AG10803 (cell line): ENCODE data around the gene GPC5.
A peak's percentile ranks its signal among the peaks of the same experiment; 100 is the strongest.
"Not testable (repeated sequence)": the region's sequence is repeated elsewhere in the genome, so short reads cannot be mapped to it uniquely, and the experiment has no call there.

Experiments used
- DNase-seq: peaks from one replicate; pipeline ENCODE4 v3.0.0; 2010; ENCODE audit warnings: low read depth
- H3K4me3 ChIP-seq: 2 replicates; pipeline ENCODE4 v1.5.1; 2011; ENCODE audit warnings: mild to moderate bottlenecking, low read length, control low read depth
- CTCF ChIP-seq: conservative IDR thresholded peaks from 2 replicates; pipeline ENCODE4 v1.5.1; 2011; ENCODE audit warnings: mild to moderate bottlenecking, low read length, control low read depth, inconsistent platforms

GPC5 gene

GRCh38 chr13:92272177-92272576 lies 873.8 kb downstream of the GPC5 start:
- no peak for TF ChIP-seq CTCF
- no peak for DNase-seq
- H3K4me3 ChIP-seq, result no peak overlapping the region

- DNase-seq, H3K4me3 ChIP-seq: not testable (repeated sequence)
Observed at GRCh38 chr13:92280986-92281385, 882.6 kb downstream of the GPC5 start.

- H3K4me3 ChIP-seq, DNase-seq: not testable (repeated sequence)
Observed at GRCh38 chr13:92290718-92291307, 892.4 kb downstream of the GPC5 start.

- H3K4me3 ChIP-seq, result not testable (repeated sequence)
Observed at GRCh38 chr13:92294533-92294932, 896.1 kb downstream of the GPC5 start.

GRCh38 chr13:92296154-92296671 lies 897.8 kb downstream of the GPC5 start:
- not testable (repeated sequence) for H3K4me3 ChIP-seq, DNase-seq

More at GRCh38 chr13:92294533-92294932, 896.1 kb downstream of the GPC5 start:
- not testable (repeated sequence) for DNase-seq

- no peak for DNase-seq
- no peak overlapping the region for H3K4me3 ChIP-seq
- no peak for TF ChIP-seq CTCF
Observed at GRCh38 chr13:92297971-92298942, 899.8 kb downstream of the GPC5 start.

- DNase-seq, result no peak
- no peak for TF ChIP-seq CTCF
Observed at GRCh38 chr13:92300651-92301050, 902.2 kb downstream of the GPC5 start.

GRCh38 chr13:92303428-92303827 lies 905.0 kb downstream of the GPC5 start:
- no peak for TF ChIP-seq CTCF
- peak; percentile 11 for DNase-seq
- no peak overlapping the region for H3K4me3 ChIP-seq

More at GRCh38 chr13:92300651-92301050, 902.2 kb downstream of the GPC5 start:
- no peak overlapping the region for H3K4me3 ChIP-seq

GRCh38 chr13:92307752-92308151 lies 909.3 kb downstream of the GPC5 start:
- H3K4me3 ChIP-seq, result no peak overlapping the region
- no peak for TF ChIP-seq CTCF
- no peak for DNase-seq
